NCI-H526 (cell line): Measurements from ENCODE around the gene POLD1.
A peak's percentile ranks its signal among the peaks of the same experiment; 100 is the strongest.
"Not testable (repeated sequence)": the region's sequence is repeated elsewhere in the genome, so short reads cannot be mapped to it uniquely, and the experiment has no call there.

ENCODE experiments used
- DNase-seq, 2 experiments: peaks; one replicate each; lab custom pipeline; 2025; lab: John Stamatoyannopoulos, UW

POLD1 gene

GRCh38 chr19:50383852-50384684 lies at the start of gene POLD1:
POLD1 (plus strand) TSS chr19:50384347; CDS start chr19:50398852, 14,505 bp downstream.
- peak; percentile 89 to 99 for DNase-seq

GRCh38 chr19:50334741-50335421 lies 49.3 kb upstream of the POLD1 start:
- DNase-seq: no peak

GRCh38 chr19:50337031-50337430 lies 47.1 kb upstream of the POLD1 start:
- DNase-seq: not testable (repeated sequence)

GRCh38 chr19:50340331-50340730 lies 43.8 kb upstream of the POLD1 start:
- no peak for DNase-seq

- DNase-seq: no peak
Measured at GRCh38 chr19:50341091-50341564, 43.0 kb upstream of the POLD1 start.

- no peak for DNase-seq
Measured at GRCh38 chr19:50344661-50345318, 39.4 kb upstream of the POLD1 start.

GRCh38 chr19:50347089-50347581 lies 37.0 kb upstream of the POLD1 start:
- DNase-seq: not testable (repeated sequence)

- DNase-seq: no peak
Measured at GRCh38 chr19:50349277-50350057, 34.7 kb upstream of the POLD1 start.

GRCh38 chr19:50352242-50352641 lies 31.9 kb upstream of the POLD1 start:
- DNase-seq: no peak

GRCh38 chr19:50353487-50353880 lies 30.7 kb upstream of the POLD1 start:
- not testable (repeated sequence) for DNase-seq

- no peak for DNase-seq
Measured at GRCh38 chr19:50356691-50357177, 27.4 kb upstream of the POLD1 start.

- DNase-seq: peak; percentile 56 to 81
Measured at GRCh38 chr19:50357178-50358100, 26.7 kb upstream of the POLD1 start.

- no peak for DNase-seq
Measured at GRCh38 chr19:50358483-50359327, 25.4 kb upstream of the POLD1 start.

GRCh38 chr19:50359328-50359818 lies 24.8 kb upstream of the POLD1 start:
- DNase-seq: no peak

GRCh38 chr19:50361290-50362029 lies 22.7 kb upstream of the POLD1 start:
- no peak for DNase-seq

GRCh38 chr19:50362030-50362412 lies 22.1 kb upstream of the POLD1 start:
- DNase-seq: no peak

GRCh38 chr19:50362656-50363424 lies 21.3 kb upstream of the POLD1 start:
- DNase-seq: no peak
